Neural cell (in vitro differentiated cells): ENCODE results near the gene ZNF532. TPM values are rescaled to one million over a fixed set of nuclear protein-coding genes. Genes with fewer than 3 reads are reported as not detected.

Experiments used
- H2AFZ ChIP-seq: fragments of 200-600, 300-800 bp; sonication (generic), shearing (Covaris generic); 2 replicates; pipeline ENCODE4 v1.6.0; 2014; ENCODE audit warnings: low read depth, mild to moderate bottlenecking, antibody characterized with exemption, low read length, moderate library complexity
- H3F3A ChIP-seq: fragments of 200-600 bp; shearing (Covaris generic); 2 replicates; pipeline ENCODE4 v1.6.1; 2016; ENCODE audit warnings: mild to moderate bottlenecking, moderate library complexity, mixed read lengths, antibody characterized with exemption, low read length; ENCODE audit not compliant: insufficient read depth, poor library complexity, severe bottlenecking
- H3K27ac ChIP-seq: fragments of 200-600, 300-800 bp; sonication (generic), shearing (Covaris generic); 2 replicates; pipeline ENCODE4 v1.5.1; 2014; ENCODE audit warnings: mild to moderate bottlenecking, low read length, moderate library complexity
- H3K27me3 ChIP-seq: fragments of 300-800, 200-600 bp; sonication (generic), shearing (Covaris generic); 2 replicates; pipeline ENCODE4 v1.6.0; 2014; ENCODE audit warnings: mild to moderate bottlenecking, low read depth, low read length, moderate library complexity; ENCODE audit not compliant: insufficient read depth
- H3K36me3 ChIP-seq: fragments of 300-800, 200-600 bp; sonication (generic), shearing (Covaris generic); 2 replicates; pipeline ENCODE4 v1.5.1; 2014; ENCODE audit warnings: mild to moderate bottlenecking, antibody characterized with exemption, low read length, moderate library complexity; ENCODE audit not compliant: insufficient read depth
- H3K4me2 ChIP-seq: fragments of 300-800, 200-600 bp; sonication (generic), shearing (Covaris generic); 2 replicates; pipeline ENCODE4 v1.6.0; 2014; ENCODE audit warnings: mild to moderate bottlenecking, low read length
- H3K4me3 ChIP-seq: fragments of 300-800, 200-600 bp; sonication (generic), shearing (Covaris generic); 2 replicates; pipeline ENCODE4 v1.5.1; 2014; ENCODE audit warnings: mild to moderate bottlenecking, low read length, moderate library complexity
- H3K79me2 ChIP-seq: fragments of 200-600 bp; shearing (Covaris generic); replicated peaks from 2 replicates; pipeline ENCODE4 v1.6.0; 2014; ENCODE audit warnings: mild to moderate bottlenecking, low read length, moderate library complexity; ENCODE audit not compliant: insufficient read depth
- H3K9ac ChIP-seq: fragments of 300-800, 200-600 bp; sonication (generic), shearing (Covaris generic); 2 replicates; pipeline ENCODE4 v1.6.1; 2016; ENCODE audit warnings: mild to moderate bottlenecking, low read length, mixed read lengths
- H3K9me2 ChIP-seq: fragments of 200-600 bp; shearing (Covaris generic); 2 replicates; pipeline ENCODE4 v1.6.1; 2016; ENCODE audit warnings: mild to moderate bottlenecking, low read length, mixed read lengths; ENCODE audit not compliant: insufficient read depth
- H3K9me3 ChIP-seq: fragments of 200-600, 300-800 bp; sonication (generic), shearing (Covaris generic); 2 replicates; pipeline ENCODE4 v1.6.1; 2016; ENCODE audit warnings: mild to moderate bottlenecking, mixed run types, low read length, moderate library complexity, mixed read lengths
- H4K20me1 ChIP-seq: fragments of 200-600 bp; shearing (Covaris generic); 2 replicates; pipeline ENCODE4 v1.6.1; 2016; ENCODE audit warnings: mild to moderate bottlenecking, mixed run types; ENCODE audit not compliant: insufficient read depth
- CTCF ChIP-seq: fragments of 450-650 bp; IDR thresholded peaks from 2 replicates; pipeline ENCODE4 v1.5.1; 2014; ENCODE audit warnings: antibody characterized with exemption, mild to moderate bottlenecking, moderate library complexity; ENCODE audit not compliant: poor library complexity, severe bottlenecking
- EP300 ChIP-seq: fragments of 450-650 bp; conservative IDR thresholded peaks from 2 replicates; pipeline ENCODE4 v1.6.1; 2014; ENCODE audit warnings: antibody characterized with exemption, mild to moderate bottlenecking, moderate library complexity; ENCODE audit not compliant: poor library complexity, severe bottlenecking
- EZH2 ChIP-seq: fragments of 200-600, 300-800 bp; shearing (Covaris generic), sonication (generic); IDR thresholded peaks from 2 replicates; pipeline ENCODE4 v1.6.1; 2014; ENCODE audit warnings: antibody characterized with exemption, low read length, borderline replicate concordance, mild to moderate bottlenecking; ENCODE audit not compliant: insufficient read depth, poor library complexity, severe bottlenecking
- MXI1 ChIP-seq: fragments of 450-650 bp; conservative IDR thresholded peaks from 2 replicates; pipeline ENCODE4 v1.6.1; 2014; ENCODE audit warnings: antibody characterized with exemption, mild to moderate bottlenecking; ENCODE audit not compliant: poor library complexity, severe bottlenecking
- POLR2AphosphoS5 ChIP-seq: IDR thresholded peaks from 2 replicates; pipeline ENCODE4 v1.6.1; 2012
- RAD21 ChIP-seq: fragments of 450-650 bp; conservative IDR thresholded peaks from 2 replicates; pipeline ENCODE4 v1.6.1; 2014; ENCODE audit warnings: antibody characterized with exemption, mild to moderate bottlenecking, moderate library complexity
- REST ChIP-seq: IDR thresholded peaks from 2 replicates; pipeline ENCODE4 v1.6.1; 2012; ENCODE audit warnings: borderline replicate concordance
- SMC3 ChIP-seq: fragments of 450-650 bp; conservative IDR thresholded peaks from 2 replicates; pipeline ENCODE4 v1.6.1; 2014; ENCODE audit warnings: antibody characterized with exemption, mild to moderate bottlenecking, moderate library complexity; ENCODE audit not compliant: poor library complexity
- TAF1 ChIP-seq: IDR thresholded peaks from 2 replicates; pipeline ENCODE4 v1.6.1; 2012; ENCODE audit warnings: low read depth
- polyA plus RNA-seq: library from polyadenylated mRNA; depleted of rRNA; stranded (reverse); fragments of >200 nt; gene quantifications from 2 replicates; pipeline ENCODE4 v1.2.3, GENCODE V29; 2014

ZNF532 gene
- polyA plus RNA-seq, 1 donor from 2014 or later: 119 TPM

GRCh38 chr18:59032308-59032707 lies 167.6 kb downstream of the ZNF532 start:
- Histone ChIP-seq H3K9ac (no peak overlapping the region), H3K36me3 (no peaks in the 10 kb centered on the region), H3K27ac (no peak overlapping the region), H3K9me2 (no peaks in the 10 kb centered on the region), H4K20me1 (no peaks in the 10 kb centered on the region), H3K79me2 (no peaks in the 10 kb centered on the region), H3K4me3 (no peak overlapping the region), H3K9me3 (no peaks in the 10 kb centered on the region), H3K4me2 (no peak overlapping the region), H2AFZ (no peak overlapping the region), H3F3A (no peaks in the 10 kb centered on the region), H3K27me3 (no peaks in the 10 kb centered on the region)
- TF ChIP-seq EZH2 (no peak), CTCF (no peak), EP300 (no peak), POLR2AphosphoS5 (no peak), RAD21 (no peak), REST (no peak)

- Histone ChIP-seq H3K27ac (no peak overlapping the region), H2AFZ (no peak overlapping the region)
- no peak for TF ChIP-seq MXI1
- no peak for TF ChIP-seq TAF1
- no peak for TF ChIP-seq EP300
- TF ChIP-seq SMC3: no peak
- no peak for TF ChIP-seq RAD21
- no peak for TF ChIP-seq POLR2AphosphoS5
- TF ChIP-seq EZH2: no peak
- TF ChIP-seq CTCF: no peak
- no peak for TF ChIP-seq REST
Measured at GRCh38 chr18:59033359-59033758, 168.7 kb downstream of the ZNF532 start.

More at GRCh38 chr18:59033359-59033758, 168.7 kb downstream of the ZNF532 start:
- no peaks in the 10 kb centered on the region for H3K9me3 ChIP-seq
- no peak overlapping the region for H3K4me3 ChIP-seq
- no peak overlapping the region for H3K9ac ChIP-seq
- no peaks in the 10 kb centered on the region for H3K36me3 ChIP-seq
- H3K4me2 ChIP-seq: no peak overlapping the region
- no peaks in the 10 kb centered on the region for H3K9me2 ChIP-seq
- H3K27me3 ChIP-seq: no peaks in the 10 kb centered on the region
- H4K20me1 ChIP-seq: no peaks in the 10 kb centered on the region
- H3F3A ChIP-seq: no peaks in the 10 kb centered on the region
- no peaks in the 10 kb centered on the region for H3K79me2 ChIP-seq
